K562 (cell line): Measurements from ENCODE around the gene RALY. TPM values are rescaled to one million over a fixed set of nuclear protein-coding genes. Genes with fewer than 3 reads are reported as not detected.

ENCODE experiments used
- ATAC-seq: fragments of 200-7000 bp; cut with Tn5 transposase; 3 replicates; pipeline ENCODE4 v1.9.1; 2020; ENCODE audit warnings: moderate library complexity
- BruUV-seq: library from RNA; stranded (reverse); fragments of 400-500 nt; replicated peaks from 2 replicates; lab custom pipeline; 2021; lab: Mats Ljungman, UMichigan
- CTCF ChIA-PET: fragments of 300-600 bp; formaldehyde crosslinking; extraction: SDS; loops from one replicate; lab custom pipeline; 2021; ENCODE audit warnings: low intra/inter-chr PET ratio; lab: Yijun Ruan, JAX
- POLR2A ChIA-PET: fragments of 300-600, 350-650 bp; sonication (Branson Sonifier 250); formaldehyde crosslinking; extraction: SDS; loops from one replicate; lab custom pipeline; 2021; ENCODE audit warnings: antibody characterized with exemption, inconsistent platforms; lab: Yijun Ruan, JAX
- DNase-seq, 4 experiments: peaks; one replicate each; pipeline versions ENCODE4 v3.0.0 to v3.0.0-alpha.2; 2011 to 2018; ENCODE audit warnings: low spot score in 3 of 4, mixed read lengths in 3 of 4; ENCODE audit errors: extremely low read depth in 1 of 4
- FAIRE-seq: peaks from 2 replicates; lab custom pipeline; 2011; peaks lifted over from hg19 to GRCh38; lab: Jason Lieb, UNC
- H2AFZ ChIP-seq: 2 replicates; pipeline ENCODE4 v1.6.0; 2011; ENCODE audit warnings: low read depth, low read length, control low read depth, inconsistent platforms
- H3K27ac ChIP-seq: fragments of 200-600 bp; 3 replicates; pipeline ENCODE4 v1.8.0; 2011; ENCODE audit warnings: low read depth, mild to moderate bottlenecking, control low read depth, inconsistent platforms, low read length, moderate library complexity, mixed read lengths; ENCODE audit errors: extremely low read depth
- H3K27me3 ChIP-seq, 2 experiments: fragments of 300-600 bp in 1 of 2; 2 replicates in 1 of 2; 3 replicates in 1 of 2; pipeline versions ENCODE4 v1.6.0 to v1.8.0; 2011; ENCODE audit warnings: inconsistent platforms in 2 of 2, low read length in 2 of 2, mild to moderate bottlenecking in 1 of 2, mixed read lengths in 1 of 2, moderate library complexity in 1 of 2; ENCODE audit not compliant: control insufficient read depth in 2 of 2, insufficient read depth in 2 of 2
- H3K36me3 ChIP-seq: fragments of 300-600 bp; 3 replicates; pipeline ENCODE4 v1.8.0; 2011; ENCODE audit warnings: mild to moderate bottlenecking, low read length, inconsistent platforms; ENCODE audit not compliant: control insufficient read depth, insufficient read depth
- H3K4me1 ChIP-seq, 2 experiments: fragments of 200-600 bp in 1 of 2; replicated peaks in 1 of 2; 2 replicates in 1 of 2; 3 replicates in 1 of 2; pipeline versions ENCODE4 v1.5.1 to v1.8.0; 2011; ENCODE audit warnings: inconsistent platforms in 2 of 2, low read length in 2 of 2, mild to moderate bottlenecking in 1 of 2, mixed read lengths in 1 of 2, moderate library complexity in 1 of 2; ENCODE audit not compliant: control insufficient read depth in 2 of 2, insufficient read depth in 2 of 2
- H3K4me2 ChIP-seq: 2 replicates; pipeline ENCODE4 v1.6.1; 2011; ENCODE audit warnings: low read length, control low read depth, inconsistent platforms, mixed read lengths; ENCODE audit not compliant: insufficient read depth
- H3K4me3 ChIP-seq: fragments of 200-600 bp; sonication (generic), shearing (Covaris generic); 2 replicates; pipeline ENCODE4 v1.5.1; 2016; ENCODE audit warnings: control low read depth, inconsistent platforms
- H3K79me2 ChIP-seq: fragments of 200-600 bp; 3 replicates; pipeline ENCODE4 v1.8.0; 2011; ENCODE audit warnings: low read length, inconsistent platforms; ENCODE audit not compliant: control insufficient read depth, insufficient read depth
- H3K9ac ChIP-seq, 2 experiments: 2 replicates each; pipeline versions ENCODE4 v1.6.0 to v1.6.1; 2011; ENCODE audit warnings: low read depth in 2 of 2, low read length in 2 of 2, control low read depth in 1 of 2, inconsistent platforms in 1 of 2, mild to moderate bottlenecking in 1 of 2, mixed read lengths in 1 of 2; ENCODE audit not compliant: insufficient read depth in 1 of 2
- H3K9me1 ChIP-seq: one replicate; pipeline ENCODE4 v1.6.0; 2011; ENCODE audit warnings: inconsistent platforms, mild to moderate bottlenecking, low read length, moderate library complexity; ENCODE audit not compliant: control insufficient read depth, insufficient read depth
- H3K9me3 ChIP-seq: replicated peaks from 2 replicates; pipeline ENCODE4 v1.5.1; 2011; ENCODE audit warnings: low read depth, low read length, inconsistent platforms; ENCODE audit not compliant: control insufficient read depth, insufficient read depth
- H4K20me1 ChIP-seq: replicated peaks from 2 replicates; pipeline ENCODE4 v1.6.1; 2011; ENCODE audit warnings: low read length, inconsistent platforms, mixed read lengths; ENCODE audit not compliant: control insufficient read depth, insufficient read depth
- GABPB2 ChIP-seq: fragments of 250-450 bp; sonication (Bioruptor Pico); conservative IDR thresholded peaks from 2 replicates; pipeline ENCODE4 v1.5.1; 2021; ENCODE audit warnings: mild to moderate bottlenecking
- HDAC3 ChIP-seq: fragments of 450-650 bp; IDR thresholded peaks from 2 replicates; pipeline ENCODE4 v1.6.1; 2018; ENCODE audit warnings: borderline replicate concordance, mild to moderate bottlenecking, moderate library complexity; ENCODE audit not compliant: partially characterized antibody
- HMG20A ChIP-seq: fragments of 450-650 bp; formaldehyde crosslinking; conservative IDR thresholded peaks from 2 replicates; pipeline ENCODE4 v1.4.0; 2020; ENCODE audit warnings: mild to moderate bottlenecking, mixed read lengths
- MTA2 ChIP-seq: fragments of 450-650 bp; IDR thresholded peaks from 2 replicates; pipeline ENCODE4 v1.6.1; 2016; ENCODE audit warnings: low read depth
- PTBP1 ChIP-seq: fragments of 200-400 bp; formaldehyde crosslinking; IDR thresholded peaks from 2 replicates; pipeline ENCODE4 v1.6.1; 2017; ENCODE audit warnings: low read depth, low read length
- SMAD1 ChIP-seq: fragments of 150-350 bp; IDR thresholded peaks from 2 replicates; pipeline ENCODE4 v1.6.1; 2014; ENCODE audit warnings: low read length, low read depth; ENCODE audit not compliant: partially characterized antibody
- ZFP1 ChIP-seq: fragments of 450-650 bp; formaldehyde crosslinking; IDR thresholded peaks from 2 replicates; pipeline ENCODE4 v1.4.0; 2020; ENCODE audit warnings: mild to moderate bottlenecking, mixed read lengths
- ZNF124 ChIP-seq: sonication (generic); formaldehyde crosslinking; IDR thresholded peaks from 2 replicates; pipeline ENCODE4 v1.8.1; 2022; ENCODE audit warnings: missing genetic modification reagents
- WGBS: fragments of 100-300 bp; shearing (Covaris generic); methylation state at CpG from one replicate; pipeline ENCODE4 v1.1.6; 2016; ENCODE audit warnings: low coverage, mixed read lengths; ENCODE audit not compliant: insufficient coverage; ENCODE audit errors: missing lambda C conversion rate; 5-methylcytosine and 5-hydroxymethylcytosine counted together
- in situ Hi-C: fragments of 300-500 bp; cut with MboI; formaldehyde crosslinking; loops from 4 replicates; pipeline ENCODE4 v1.15.0; 2018; ENCODE audit warnings: inconsistent platforms, mixed read lengths
- intact Hi-C: fragments of 100-400 bp; cut with micrococcal nuclease; formaldehyde crosslinking; loops from 2 replicates; pipeline ENCODE4 v1.14.2; 2022
- polyA plus RNA-seq, 8 experiments: library from polyadenylated mRNA; depleted of rRNA in 4 of 8; stranded (reverse) in 5 of 8; unstranded in 3 of 8; fragments of >200 nt; fragmentation: Nextera tagmentation in 2 of 8; fragmentation: Illumina TruSeq in 1 of 8; extraction: Ambion mirVana in 2 of 8; extraction: Trizol in 1 of 8; gene quantifications; 2 replicates each; pipeline versions ENCODE4 v1.2.1 to v1.2.3, GENCODE V29; 2011 to 2014; ENCODE audit warnings: inconsistent platforms in 1 of 8, missing spikeins in 1 of 8
- total RNA-seq, 7 experiments: library from RNA; depleted of rRNA in 6 of 7; stranded (reverse); fragments of >200 nt in 6 of 7; fragmentation: Illumina TruSeq in 2 of 7; extraction: Trizol in 2 of 7; gene quantifications; 2 replicates each; pipeline versions ENCODE4 v1.2.1 to v1.2.3, GENCODE V29; 2011 to 2021; ENCODE audit warnings: low replicate concordance in 1 of 7
- TF ChIP-seq, protein P1 (sequence below): sonication (generic); formaldehyde crosslinking; IDR thresholded peaks from 2 replicates; pipeline ENCODE4 v1.8.1; 2023; ENCODE audit warnings: mild to moderate bottlenecking, missing genetic modification reagents

RALY gene
- total and polyA plus RNA-seq, 9 of the 15 experiments (the other 6 are each of a cell fraction or from before 2014, with no cell fraction given) = 0.80 to 207 (median 128) TPM

DNA sequence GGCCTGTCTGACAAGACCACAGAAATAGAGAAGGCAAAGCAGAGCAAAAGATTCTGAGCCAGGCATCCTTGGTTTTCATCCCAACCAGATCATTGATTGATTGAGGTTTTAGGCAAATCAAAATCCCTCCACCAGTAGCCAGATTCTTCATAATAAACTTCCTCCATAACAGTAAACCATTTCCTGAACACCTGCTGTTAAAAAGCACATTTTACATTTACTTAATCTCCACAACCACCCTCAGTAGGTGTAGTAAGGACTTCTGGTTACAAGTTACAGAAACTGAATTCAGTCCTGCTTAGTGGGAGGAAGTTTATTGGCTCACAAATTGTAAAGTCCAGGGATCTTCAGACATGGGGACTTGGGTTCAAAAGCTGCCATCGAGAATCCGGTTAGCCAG lies 90.1 kb downstream of the RALY start:
- 94% methylated on average over 2 of the region's 2 CpGs for WGBS
- POLR2A ChIA-PET = interaction anchor here (1.3 to 2.2 kb wide), 3 partner anchors 12 to 28 kb away, joined by 5 to 9 read pairs (median 9); partner anchors contain the start of gene EIF2S2

More for the DNA sequence above, 90.1 kb downstream of the RALY start:
- Histone ChIP-seq H3K36me3 (peaks cover 72% of the 10 kb centered on the region), H4K20me1 (peaks cover 18% of the 10 kb centered on the region; the same call in 1 of the 2 replicates), H3K9me1 (peaks cover 3% of the 10 kb centered on the region), H3K4me2 (no peak overlapping the region), H2AFZ (no peak overlapping the region), H3K79me2 (peaks cover 20% of the 10 kb centered on the region; the same call in 2 of the 3 replicates), H3K9me3 (no peaks in the 10 kb centered on the region), H3K27ac (no peak overlapping the region), H3K4me1 (peaks cover 35 to 39% of the 10 kb centered on the region in 2 experiments), H3K4me3 (no peak overlapping the region), H3K9ac (no peak overlapping the region), H3K27me3 (no peaks in the 10 kb centered on the region)
- intact Hi-C loops = no loop called here
- CTCF ChIA-PET = no interaction called here
- no peak for ATAC-seq
- no peak for DNase-seq
- in situ Hi-C loops = no loop called here
- FAIRE-seq = no peak
- TF ChIP-seq PTBP1 = no peak
- TF ChIP-seq HDAC3 = no peak
- no peak for TF ChIP-seq HMG20A (CRISPR knock-in tag)
- TF ChIP-seq SMAD1 = no peak
- no peak for TF ChIP-seq ZFP1 (CRISPR knock-in tag)
- TF ChIP-seq, protein P1, sequence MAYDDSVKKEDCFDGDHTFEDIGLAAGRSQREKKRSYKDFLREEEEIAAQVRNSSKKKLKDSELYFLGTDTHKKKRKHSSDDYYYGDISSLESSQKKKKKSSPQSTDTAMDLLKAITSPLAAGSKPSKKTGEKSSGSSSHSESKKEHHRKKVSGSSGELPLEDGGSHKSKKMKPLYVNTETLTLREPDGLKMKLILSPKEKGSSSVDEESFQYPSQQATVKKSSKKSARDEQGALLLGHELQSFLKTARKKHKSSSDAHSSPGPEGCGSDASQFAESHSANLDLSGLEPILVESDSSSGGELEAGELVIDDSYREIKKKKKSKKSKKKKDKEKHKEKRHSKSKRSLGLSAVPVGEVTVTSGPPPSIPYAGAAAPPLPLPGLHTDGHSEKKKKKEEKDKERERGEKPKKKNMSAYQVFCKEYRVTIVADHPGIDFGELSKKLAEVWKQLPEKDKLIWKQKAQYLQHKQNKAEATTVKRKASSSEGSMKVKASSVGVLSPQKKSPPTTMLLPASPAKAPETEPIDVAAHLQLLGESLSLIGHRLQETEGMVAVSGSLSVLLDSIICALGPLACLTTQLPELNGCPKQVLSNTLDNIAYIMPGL (CRISPR knock-in tag) = no peak
- TF ChIP-seq MTA2 = no peak
- TF ChIP-seq GABPB2 (CRISPR knock-in tag) = no peak
- no peak for TF ChIP-seq ZNF124 (CRISPR knock-in tag)
- BruUV-seq = no TSS peak
